HEK293 (cell line): ENCODE results near the gene CTDSP1.

Experiments used
- GLI4 ChIP-seq: fragments of 450-650 bp; formaldehyde crosslinking; IDR thresholded peaks from 2 replicates; pipeline ENCODE4 v1.5.1; 2016; ENCODE audit warnings: missing biosample characterization, missing genetic modification characterization
- ZNF157 ChIP-seq: fragments of 450-650 bp; formaldehyde crosslinking; IDR thresholded peaks from 2 replicates; pipeline ENCODE4 v1.5.1; 2016; ENCODE audit warnings: missing biosample characterization, missing genetic modification characterization
- ZNF274 ChIP-seq, 2 experiments: fragments of 200-500 bp in 1 of 2; fragments of 450-650 bp in 1 of 2; sonication (Bioruptor generic) in 1 of 2; formaldehyde crosslinking in 1 of 2; IDR thresholded peaks; 2 replicates each; pipeline versions ENCODE4 v1.5.1 to v1.6.1; 2014 to 2016; ENCODE audit warnings: borderline replicate concordance in 1 of 2, inconsistent platforms in 1 of 2, low read length in 1 of 2, missing biosample characterization in 1 of 2, missing genetic modification characterization in 1 of 2
- ZNF311 ChIP-seq: fragments of 450-650 bp; formaldehyde crosslinking; IDR thresholded peaks from 2 replicates; pipeline ENCODE4 v1.5.1; 2017; ENCODE audit warnings: missing biosample characterization, missing genetic modification characterization, borderline replicate concordance
- TF ChIP-seq, protein P1 (sequence below): fragments of 450-650 bp; formaldehyde crosslinking; IDR thresholded peaks from 2 replicates; pipeline ENCODE4 v1.5.1; 2016; ENCODE audit warnings: missing biosample characterization, missing genetic modification characterization
- TF ChIP-seq, protein P2 (sequence below): fragments of 450-650 bp; formaldehyde crosslinking; IDR thresholded peaks from 2 replicates; pipeline ENCODE4 v1.5.1; 2016; ENCODE audit warnings: missing biosample characterization, missing genetic modification characterization

DNA sequence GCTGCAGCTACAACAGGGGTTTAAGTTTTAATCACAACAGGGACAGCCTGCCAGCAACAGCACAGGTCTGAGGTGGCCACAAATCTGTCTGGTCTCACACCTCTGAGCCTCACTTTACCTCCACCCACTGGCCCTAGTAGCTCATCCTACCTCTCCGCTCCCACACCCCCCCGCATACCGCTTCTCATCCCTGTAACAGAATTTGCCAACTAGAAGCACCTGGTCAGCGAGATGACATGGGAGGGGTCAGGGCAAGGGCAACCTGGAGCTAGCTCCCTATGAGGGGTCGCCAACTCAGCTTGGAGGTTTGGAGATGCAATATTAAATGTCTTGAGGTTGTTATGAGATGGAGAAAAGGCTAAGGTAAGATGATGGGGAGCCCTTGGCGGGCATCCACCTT is 35.5 kb upstream of the CTDSP1 start:
- no peak for TF ChIP-seq ZNF311 (tag by site-specific recombination)
- no peak for TF ChIP-seq GLI4 (tag by site-specific recombination)
- no peak for TF ChIP-seq ZNF157 (tag by site-specific recombination)
- TF ChIP-seq ZNF274 (IDR thresholded peaks at IDR 0.05; ENCODE audit: low read length) = no peak
- no peak for TF ChIP-seq ZNF274 (tag by site-specific recombination; IDR thresholded peaks at IDR 0.05; ENCODE audit: borderline replicate concordance)
- TF ChIP-seq, protein P1, sequence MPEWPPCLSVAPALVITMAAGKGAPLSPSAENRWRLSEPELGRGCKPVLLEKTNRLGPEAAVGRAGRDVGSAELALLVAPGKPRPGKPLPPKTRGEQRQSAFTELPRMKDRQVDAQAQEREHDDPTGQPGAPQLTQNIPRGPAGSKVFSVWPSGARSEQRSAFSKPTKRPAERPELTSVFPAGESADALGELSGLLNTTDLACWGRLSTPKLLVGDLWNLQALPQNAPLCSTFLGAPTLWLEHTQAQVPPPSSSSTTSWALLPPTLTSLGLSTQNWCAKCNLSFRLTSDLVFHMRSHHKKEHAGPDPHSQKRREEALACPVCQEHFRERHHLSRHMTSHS (tag by site-specific recombination) = no peak
- TF ChIP-seq, protein P2, sequence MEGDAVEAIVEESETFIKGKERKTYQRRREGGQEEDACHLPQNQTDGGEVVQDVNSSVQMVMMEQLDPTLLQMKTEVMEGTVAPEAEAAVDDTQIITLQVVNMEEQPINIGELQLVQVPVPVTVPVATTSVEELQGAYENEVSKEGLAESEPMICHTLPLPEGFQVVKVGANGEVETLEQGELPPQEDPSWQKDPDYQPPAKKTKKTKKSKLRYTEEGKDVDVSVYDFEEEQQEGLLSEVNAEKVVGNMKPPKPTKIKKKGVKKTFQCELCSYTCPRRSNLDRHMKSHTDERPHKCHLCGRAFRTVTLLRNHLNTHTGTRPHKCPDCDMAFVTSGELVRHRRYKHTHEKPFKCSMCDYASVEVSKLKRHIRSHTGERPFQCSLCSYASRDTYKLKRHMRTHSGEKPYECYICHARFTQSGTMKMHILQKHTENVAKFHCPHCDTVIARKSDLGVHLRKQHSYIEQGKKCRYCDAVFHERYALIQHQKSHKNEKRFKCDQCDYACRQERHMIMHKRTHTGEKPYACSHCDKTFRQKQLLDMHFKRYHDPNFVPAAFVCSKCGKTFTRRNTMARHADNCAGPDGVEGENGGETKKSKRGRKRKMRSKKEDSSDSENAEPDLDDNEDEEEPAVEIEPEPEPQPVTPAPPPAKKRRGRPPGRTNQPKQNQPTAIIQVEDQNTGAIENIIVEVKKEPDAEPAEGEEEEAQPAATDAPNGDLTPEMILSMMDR = no peak
